NCI-H2107 (cell line): ENCODE data around the gene ATPAF1.
"Not testable (repeated sequence)": the region's sequence is repeated elsewhere in the genome, so short reads cannot be mapped to it uniquely, and the experiment has no call there.

Experiments used
- DNase-seq: peaks from one replicate; lab custom pipeline; 2025; lab: John Stamatoyannopoulos, UW

The ATPAF1 gene

GRCh38 chr1:46667782-46668760, at the start of gene ATPAF1:
Gene ATPAF1, minus strand, starts transcription at chr1:46668364. Its CDS starts 42 bp downstream, at chr1:46668322.
- peak; percentile 51 for DNase-seq

GRCh38 chr1:46717654-46718053, 49.5 kb upstream of the ATPAF1 start:
- no peak for DNase-seq

GRCh38 chr1:46714976-46715375, 46.8 kb upstream of the ATPAF1 start:
- DNase-seq, result no peak

GRCh38 chr1:46708121-46708520, 40.0 kb upstream of the ATPAF1 start:
- DNase-seq, result no peak

- DNase-seq, result no peak
Observed at GRCh38 chr1:46705408-46705807, 37.2 kb upstream of the ATPAF1 start.

GRCh38 chr1:46703927-46704641, 35.9 kb upstream of the ATPAF1 start:
- DNase-seq, result no peak

GRCh38 chr1:46699666-46700065, 31.5 kb upstream of the ATPAF1 start:
- DNase-seq, result no peak

GRCh38 chr1:46697053-46697452, 28.9 kb upstream of the ATPAF1 start:
- DNase-seq, result no peak

- not testable (repeated sequence) for DNase-seq
Observed at GRCh38 chr1:46694676-46695075, 26.5 kb upstream of the ATPAF1 start.

GRCh38 chr1:46692811-46693770, 24.9 kb upstream of the ATPAF1 start:
- DNase-seq, result no peak

GRCh38 chr1:46691997-46692790, 24.0 kb upstream of the ATPAF1 start:
- DNase-seq, result no peak

GRCh38 chr1:46690931-46691421, 22.8 kb upstream of the ATPAF1 start:
- no peak for DNase-seq

GRCh38 chr1:46689897-46690296, 21.7 kb upstream of the ATPAF1 start:
- no peak for DNase-seq

GRCh38 chr1:46689356-46689755, 21.2 kb upstream of the ATPAF1 start:
- DNase-seq, result no peak

- no peak for DNase-seq
Observed at GRCh38 chr1:46687921-46688509, 19.9 kb upstream of the ATPAF1 start.

GRCh38 chr1:46687093-46687659, 19.0 kb upstream of the ATPAF1 start:
- no peak for DNase-seq

- no peak for DNase-seq
Observed at GRCh38 chr1:46686255-46686654, 18.1 kb upstream of the ATPAF1 start.

GRCh38 chr1:46684670-46685069, 16.5 kb upstream of the ATPAF1 start:
- no peak for DNase-seq

- DNase-seq, result no peak
Observed at GRCh38 chr1:46682064-46682463, 13.9 kb upstream of the ATPAF1 start.
